H1 (cell line): ENCODE results near the gene ALKAL2. TPM values are rescaled to one million over a fixed set of nuclear protein-coding genes. Genes with fewer than 3 reads are reported as not detected.

Experiments used
- CTCF ChIA-PET: fragments of 300-600 bp; sonication (Branson Sonifier 250); formaldehyde crosslinking; loops from one replicate; lab custom pipeline; 2021; ENCODE audit not compliant: partially characterized antibody; lab: Charles Lee
- POLR2A ChIA-PET: fragments of 300-600 bp; sonication (Branson Sonifier 250); formaldehyde crosslinking; loops from one replicate; lab custom pipeline; 2021; ENCODE audit warnings: inconsistent platforms; ENCODE audit not compliant: partially characterized antibody; lab: Charles Lee
- DNase-seq, 2 experiments: peaks; one replicate each; pipeline versions ENCODE4 v3.0.0 to v3.0.0-alpha.2; 2010 to 2022; ENCODE audit warnings: low spot score in 2 of 2, low read depth in 1 of 2, mixed read lengths in 1 of 2
- FAIRE-seq: peaks from 2 replicates; lab custom pipeline; 2011; peaks lifted over from hg19 to GRCh38; lab: Jason Lieb, UNC
- H2AFZ ChIP-seq: 2 replicates; pipeline ENCODE4 v1.8.1; 2012; ENCODE audit warnings: low read length, inconsistent platforms
- H2AK5ac ChIP-seq: 2 replicates; pipeline ENCODE4 v1.6.1; 2013; ENCODE audit warnings: low read depth, low read length
- H2BK120ac ChIP-seq: replicated peaks from 2 replicates; pipeline ENCODE3; 2013; ENCODE audit warnings: low read depth, low read length, inconsistent platforms
- H2BK12ac ChIP-seq: 2 replicates; pipeline ENCODE4 v1.6.1; 2013; ENCODE audit warnings: low read depth, low read length
- H2BK15ac ChIP-seq: 2 replicates; pipeline ENCODE4 v1.6.1; 2013; ENCODE audit warnings: low read length
- H2BK20ac ChIP-seq: 2 replicates; pipeline ENCODE4 v1.6.1; 2013; ENCODE audit warnings: low read length
- H2BK5ac ChIP-seq: 2 replicates; pipeline ENCODE4 v1.6.1; 2013; ENCODE audit warnings: low read depth, low read length
- H3K14ac ChIP-seq: 2 replicates; pipeline ENCODE4 v1.6.1; 2013; ENCODE audit warnings: inconsistent platforms; ENCODE audit not compliant: insufficient read length
- H3K18ac ChIP-seq: 2 replicates; pipeline ENCODE4 v1.6.1; 2013; ENCODE audit warnings: low read length; ENCODE audit errors: extremely low read depth
- H3K23ac ChIP-seq: 2 replicates; pipeline ENCODE4 v1.6.1; 2013; ENCODE audit warnings: inconsistent platforms; ENCODE audit not compliant: insufficient read length
- H3K23me2 ChIP-seq: 2 replicates; pipeline ENCODE4 v1.6.1; 2013; ENCODE audit warnings: low read depth, low read length
- H3K27ac ChIP-seq: 2 replicates; pipeline ENCODE4 v1.6.1; 2011; ENCODE audit warnings: low read depth, low read length, inconsistent platforms
- H3K27me3 ChIP-seq, 4 experiments: replicated peaks in 1 of 4; 1 replicate in 1 of 4; 2 replicates in 3 of 4; pipeline versions ENCODE4 v1.6.1 to v1.8.1; 2011 to 2013; ENCODE audit warnings: low read length in 3 of 4, mild to moderate bottlenecking in 3 of 4, inconsistent platforms in 2 of 4, mixed read lengths in 2 of 4, moderate library complexity in 1 of 4; ENCODE audit not compliant: control insufficient read depth in 3 of 4, insufficient read depth in 3 of 4; ENCODE audit errors: extremely low read depth in 1 of 4
- H3K36me3 ChIP-seq, 4 experiments: 2 replicates each; pipeline versions ENCODE4 v1.6.1 to v1.8.1; 2011 to 2013; ENCODE audit warnings: mild to moderate bottlenecking in 4 of 4, low read length in 3 of 4, moderate library complexity in 2 of 4, control low read depth in 1 of 4, inconsistent platforms in 1 of 4; ENCODE audit not compliant: insufficient read depth in 4 of 4, control insufficient read depth in 2 of 4
- H3K4ac ChIP-seq: replicated peaks from 2 replicates; pipeline ENCODE3; 2013; ENCODE audit warnings: low read length, low read depth, mixed read lengths, inconsistent platforms; ENCODE audit not compliant: insufficient read length
- H3K4me1 ChIP-seq, 4 experiments: replicated peaks in 1 of 4; 1 replicate in 1 of 4; 2 replicates in 3 of 4; pipeline versions ENCODE4 v1.6.1 to v1.8.1; 2011 to 2013; ENCODE audit warnings: low read length in 3 of 4, inconsistent platforms in 2 of 4, mixed read lengths in 1 of 4; ENCODE audit not compliant: insufficient read depth in 4 of 4, control insufficient read depth in 3 of 4
- H3K4me2 ChIP-seq, 2 experiments: 2 replicates each; pipeline versions ENCODE4 v1.6.1 to v1.8.1; 2011 to 2013; ENCODE audit warnings: low read depth in 2 of 2, low read length in 2 of 2, control low read depth in 1 of 2, inconsistent platforms in 1 of 2, mild to moderate bottlenecking in 1 of 2; ENCODE audit not compliant: insufficient read depth in 1 of 2
- H3K4me3 ChIP-seq, 4 experiments: fragments of 200-600, 300-600 bp in 1 of 4; sonication (generic), shearing (Covaris generic), sonication (Bioruptor Twin) in 1 of 4; 2 replicates each; pipeline versions ENCODE4 v1.5.1 to v1.8.1; 2011 to 2016; ENCODE audit warnings: low read length in 4 of 4, low read depth in 3 of 4, control low read depth in 2 of 4, inconsistent platforms in 2 of 4, mild to moderate bottlenecking in 2 of 4, mixed read lengths in 1 of 4, moderate library complexity in 1 of 4; ENCODE audit not compliant: insufficient read depth in 2 of 4; ENCODE audit errors: extremely low read depth in 1 of 4
- H3K56ac ChIP-seq: replicated peaks from 2 replicates; pipeline ENCODE3; 2013; ENCODE audit warnings: low read depth, mild to moderate bottlenecking, mixed read lengths, low read length, inconsistent platforms; ENCODE audit not compliant: insufficient read length
- H3K79me1 ChIP-seq: 2 replicates; pipeline ENCODE4 v1.6.1; 2013; ENCODE audit warnings: low read depth, low read length, control low read depth
- H3K79me2 ChIP-seq, 2 experiments: 2 replicates each; pipeline versions ENCODE4 v1.6.1 to v1.8.1; 2012 to 2013; ENCODE audit warnings: low read length in 2 of 2, mild to moderate bottlenecking in 2 of 2, inconsistent platforms in 1 of 2; ENCODE audit not compliant: insufficient read depth in 2 of 2, control insufficient read depth in 1 of 2
- H3K9ac ChIP-seq, 4 experiments: replicated peaks in 1 of 4; 1 replicate in 1 of 4; 2 replicates in 3 of 4; pipeline versions ENCODE4 v1.6.1 to v1.8.1; 2011 to 2013; ENCODE audit warnings: low read depth in 3 of 4, low read length in 3 of 4, control low read depth in 2 of 4, mild to moderate bottlenecking in 2 of 4, moderate library complexity in 2 of 4, inconsistent platforms in 1 of 4; ENCODE audit errors: extremely low read depth in 1 of 4
- H3K9me3 ChIP-seq, 2 experiments: 2 replicates each; pipeline versions ENCODE4 v1.6.1 to v1.8.1; 2012 to 2013; ENCODE audit warnings: mild to moderate bottlenecking in 2 of 2, moderate library complexity in 2 of 2, control low read depth in 1 of 2, inconsistent platforms in 1 of 2, low read depth in 1 of 2, low read length in 1 of 2, mixed read lengths in 1 of 2; ENCODE audit not compliant: insufficient read depth in 2 of 2
- H4K20me1 ChIP-seq, 2 experiments: replicated peaks in 1 of 2; 2 replicates each; pipeline versions ENCODE3 to v1.8.1; 2011 to 2013; ENCODE audit warnings: inconsistent platforms in 2 of 2, low read length in 2 of 2, mild to moderate bottlenecking in 1 of 2; ENCODE audit not compliant: insufficient read depth in 2 of 2, control insufficient read depth in 1 of 2
- H4K5ac ChIP-seq: 2 replicates; pipeline ENCODE4 v1.6.1; 2013; ENCODE audit warnings: low read length, low read depth, mixed read lengths, inconsistent platforms; ENCODE audit not compliant: insufficient read length
- H4K8ac ChIP-seq: 2 replicates; pipeline ENCODE4 v1.8.0; 2013; ENCODE audit warnings: mild to moderate bottlenecking, moderate library complexity, low read length, inconsistent platforms; ENCODE audit not compliant: insufficient read depth; ENCODE audit errors: extremely low read depth
- H4K91ac ChIP-seq: replicated peaks from 2 replicates; pipeline ENCODE3; 2013; ENCODE audit warnings: low read length, mixed read lengths, inconsistent platforms; ENCODE audit not compliant: insufficient read length
- KDM4A ChIP-seq: IDR thresholded peaks from one replicate; pipeline ENCODE4 v1.7.1; 2012; ENCODE audit warnings: low read depth, mild to moderate bottlenecking, moderate library complexity, low read length, inconsistent platforms; ENCODE audit not compliant: severe bottlenecking
- RBBP5 ChIP-seq: IDR thresholded peaks from 2 replicates; pipeline ENCODE4 v1.7.1; 2012; ENCODE audit warnings: low read depth, mild to moderate bottlenecking, inconsistent platforms, low read length, moderate library complexity, borderline replicate concordance
- SP1 ChIP-seq: IDR thresholded peaks from 2 replicates; pipeline ENCODE4 v1.6.1; 2011; ENCODE audit warnings: low read depth, low read length
- TCF12 ChIP-seq: IDR thresholded peaks from 2 replicates; pipeline ENCODE4 v1.6.1; 2011; ENCODE audit warnings: low read depth, mild to moderate bottlenecking, low read length
- WGBS, 2 experiments: shearing (Covaris generic) in 1 of 2; methylation state at CpG; one replicate each; pipeline versions ENCODE4 v1.1.6 to v1.1.7; 2013 to 2015; ENCODE audit warnings: low lambda C conversion rate in 2 of 2, mixed read lengths in 2 of 2, inconsistent platforms in 1 of 2, low coverage in 1 of 2, missing lambda C conversion rate in 1 of 2; ENCODE audit not compliant: insufficient replicate concordance in 2 of 2, insufficient coverage in 1 of 2, insufficient read length in 1 of 2; ENCODE audit errors: extremely low coverage in 1 of 2, missing lambda C conversion rate in 1 of 2; 5-methylcytosine and 5-hydroxymethylcytosine counted together
- long read RNA-seq, 2 experiments: library from RNA in 1 of 2; library from capped mRNA in 1 of 2; stranded (forward); transcript quantifications; one replicate each; pipeline ENCODE4 v2.0.0, GENCODE V29; 2021; ENCODE audit warnings: inconsistent platforms in 1 of 2
- polyA minus RNA-seq, 3 experiments: library from RNA; depleted of rRNA, polyadenylated mRNA; stranded (reverse); fragments of >200 nt; gene quantifications; 1 replicate in 2 of 3; 2 replicates in 1 of 3; pipeline ENCODE4 v1.2.3, GENCODE V29; 2011
- polyA plus RNA-seq, 7 experiments: library from polyadenylated mRNA; depleted of rRNA in 3 of 7; stranded (reverse) in 5 of 7; unstranded in 2 of 7; fragments of >200 nt in 5 of 7; fragments of 200-250 nt in 2 of 7; gene quantifications; 1 replicate in 5 of 7; 2 replicates in 1 of 7; 4 replicates in 1 of 7; pipeline versions ENCODE4 v1.2.1 to v1.2.3, GENCODE V29; 2011 to 2013; ENCODE audit warnings: missing spikeins in 2 of 7, mixed read lengths in 2 of 7
- total RNA-seq: library from RNA; stranded (reverse); fragmentation: NEBNext Ultra II Directional; extraction: Animal tissue kit (Norgen Biotek cat#: 25700); gene quantifications from 2 replicates; pipeline ENCODE4 v1.2.1, GENCODE V29; 2021
- TF ChIP-seq, protein P1 (sequence below): IDR thresholded peaks from 2 replicates; pipeline ENCODE4 v1.6.1; 2012; ENCODE audit warnings: inconsistent platforms
- TF ChIP-seq, protein P2 (sequence below): IDR thresholded peaks from 2 replicates; pipeline ENCODE4 v1.6.1; 2012; ENCODE audit warnings: inconsistent platforms

The ALKAL2 gene, protein sequence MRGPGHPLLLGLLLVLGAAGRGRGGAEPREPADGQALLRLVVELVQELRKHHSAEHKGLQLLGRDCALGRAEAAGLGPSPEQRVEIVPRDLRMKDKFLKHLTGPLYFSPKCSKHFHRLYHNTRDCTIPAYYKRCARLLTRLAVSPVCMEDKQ
- total RNA-seq = 10.4 and 11.5 TPM in 2 replicates
- 4.3 and 4.6 TPM in 2 replicates for polyA plus RNA-seq (2011; rRNA removed)
- 5.4 TPM for polyA plus RNA-seq (2011; cell fraction: cytosol; rRNA removed)
- polyA plus RNA-seq (2011; cell fraction: nucleus; rRNA removed) = 7.2 TPM
- polyA plus RNA-seq (2012, experiment 1 of 2) = 4.5 to 6.0 TPM (median 4.9 TPM) in 4 replicates
- polyA plus RNA-seq (2012, experiment 2 of 2) = 2.0 TPM
- polyA plus RNA-seq (2013, experiment 1 of 2) = 11.7 TPM
- polyA plus RNA-seq (2013, experiment 2 of 2) = 12.0 TPM
- polyA minus RNA-seq (2011; rRNA and poly(A)+ RNA removed) = 2.8 and 4.6 TPM in 2 replicates
- polyA minus RNA-seq (2011; cell fraction: cytosol; rRNA and poly(A)+ RNA removed) = 6.0 TPM
- polyA minus RNA-seq (2011; cell fraction: nucleus; rRNA and poly(A)+ RNA removed) = 7.4 TPM
- long read RNA-seq, experiment 1, partial matches to known transcripts = 2 of 6 reads
- long read RNA-seq, experiment 1, other reads (novel, unspliced or antisense) = 1 of 6 reads
- long read RNA-seq, experiment 2 = 0 reads

DNA sequence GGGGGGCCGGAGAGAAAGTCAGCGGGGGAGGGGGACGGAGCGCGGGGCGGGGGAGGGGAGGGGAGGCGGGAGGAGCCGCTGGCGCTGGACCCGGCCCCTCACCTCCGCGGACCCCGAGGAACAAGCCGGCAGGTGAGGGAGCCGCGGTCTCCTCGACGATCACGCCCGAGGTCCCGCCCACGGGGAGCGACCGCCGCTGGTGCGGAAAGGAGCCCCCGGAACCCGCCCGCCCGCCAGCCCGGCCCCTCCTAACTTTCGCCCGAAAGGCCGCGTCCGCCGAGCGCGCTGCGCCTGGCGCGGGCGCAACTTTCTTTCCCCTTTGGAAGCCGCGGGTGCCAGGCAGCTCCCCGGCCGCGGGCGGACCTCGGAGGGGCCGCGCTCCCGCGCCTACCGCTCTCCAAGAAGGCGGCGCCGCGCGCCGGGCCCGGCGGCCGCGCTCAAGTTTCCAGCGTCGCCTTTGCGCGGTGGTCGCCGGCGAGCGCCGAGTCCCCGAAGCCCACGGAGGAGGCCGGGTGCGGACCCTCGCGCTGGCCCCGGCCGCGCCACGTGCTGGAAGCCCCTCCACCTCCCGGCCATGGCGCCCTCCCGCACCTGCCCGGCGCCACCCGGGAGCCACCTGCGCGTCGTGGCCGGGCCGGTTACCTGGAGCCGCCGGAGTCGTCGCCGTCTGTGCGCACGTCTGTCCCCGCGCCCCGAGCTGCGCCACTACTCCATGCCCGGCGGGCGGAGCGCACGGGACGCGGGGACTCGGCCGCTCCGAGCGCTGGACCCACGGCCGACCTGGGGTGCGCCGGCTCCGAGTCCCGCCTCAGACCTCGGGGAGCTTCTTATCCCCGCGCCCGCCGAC is at the start of gene ALKAL2:
TSS of gene ALKAL2 (minus strand) at position 181 of the 847 bp plus-strand sequence. CDS start 256 bp downstream, outside the sequence.
- H3K79me1 ChIP-seq = no peaks in the 10 kb centered on the region
- no peak within 1 kb of the TSS for H2BK5ac ChIP-seq
- H2BK15ac ChIP-seq = no peak within 1 kb of the TSS
- TF ChIP-seq TCF12 (no peak), SP1 (no peak), RBBP5 (0 out of 2 replicates have a peak, but pooled peaks have one; percentile 27), KDM4A (peak; percentile 82)
- TF ChIP-seq, protein P1, sequence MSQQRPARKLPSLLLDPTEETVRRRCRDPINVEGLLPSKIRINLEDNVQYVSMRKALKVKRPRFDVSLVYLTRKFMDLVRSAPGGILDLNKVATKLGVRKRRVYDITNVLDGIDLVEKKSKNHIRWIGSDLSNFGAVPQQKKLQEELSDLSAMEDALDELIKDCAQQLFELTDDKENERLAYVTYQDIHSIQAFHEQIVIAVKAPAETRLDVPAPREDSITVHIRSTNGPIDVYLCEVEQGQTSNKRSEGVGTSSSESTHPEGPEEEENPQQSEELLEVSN = peak; percentile 60
- TF ChIP-seq, protein P2, sequence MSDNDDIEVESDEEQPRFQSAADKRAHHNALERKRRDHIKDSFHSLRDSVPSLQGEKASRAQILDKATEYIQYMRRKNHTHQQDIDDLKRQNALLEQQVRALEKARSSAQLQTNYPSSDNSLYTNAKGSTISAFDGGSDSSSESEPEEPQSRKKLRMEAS = peak; percentile 88
- peak within 1 kb of the TSS; percentile 1 for H4K8ac ChIP-seq
- H2BK12ac ChIP-seq = no peak within 1 kb of the TSS
- H2AK5ac ChIP-seq = no peak within 1 kb of the TSS
- H3K23me2 ChIP-seq = peaks cover 8% of the 10 kb centered on the region; the same call in 1 of the 2 replicates
- FAIRE-seq (no peak), DNase-seq (peak in 1 of 2 experiments; percentile 70)
- ChIA-PET CTCF (interaction anchor here (0.6 to 2.4 kb wide), 4 partner anchors 14 to 196 kb away, joined by 3 to 9 read pairs (median 6); no protein-coding TSS in a partner anchor), POLR2A (interaction anchor here (1.2 to 1.9 kb wide), 4 partner anchors 12 to 23 kb away, joined by 3 to 8 read pairs (median 4); partner anchors contain the start of gene ACP1)
- H3K23ac ChIP-seq = no peak within 1 kb of the TSS
- no peaks in the 10 kb centered on the region for H3K36me3 ChIP-seq
- no peak within 1 kb of the TSS for H3K27ac ChIP-seq
- no peaks in the 10 kb centered on the region for H3K79me2 ChIP-seq
- H3K18ac ChIP-seq = no peak within 1 kb of the TSS; the same call in 1 of the 2 replicates
- H3K4me1 ChIP-seq = peaks cover 6 to 29% (median 18%) of the 10 kb centered on the region in 4 experiments
- H3K9me3 ChIP-seq = peaks cover 0 to 2% of the 10 kb centered on the region in 2 experiments; a peak in 1 of 4 replicates
- no peak within 1 kb of the TSS for H3K4ac ChIP-seq
- no peak within 1 kb of the TSS for H2BK120ac ChIP-seq
- no peak within 1 kb of the TSS for H3K56ac ChIP-seq
- H3K9ac ChIP-seq = no peak within 1 kb of the TSS
- H4K91ac ChIP-seq = no peak within 1 kb of the TSS
- peaks cover 2 to 7% of the 10 kb centered on the region in 2 experiments for H4K20me1 ChIP-seq
- WGBS, 2 experiments = 1% methylated on average over 36 of the region's 128 CpGs; no CpG with 5 or more reads in 1 of the 2 experiments
- H2BK20ac ChIP-seq = no peak within 1 kb of the TSS
- peaks cover 9 to 48% (median 33%) of the 10 kb centered on the region in 4 experiments for H3K27me3 ChIP-seq
- H2AFZ ChIP-seq = no peak within 1 kb of the TSS
- peak within 1 kb of the TSS; percentile 85 to 96 for H3K4me2 ChIP-seq
- H3K4me3 ChIP-seq = peak within 1 kb of the TSS; percentile 42 to 70 (median 49)
- H4K5ac ChIP-seq = no peak within 1 kb of the TSS
- no peak within 1 kb of the TSS for H3K14ac ChIP-seq
